Measurements from ENCODE around the gene NPC1.

The NPC1 gene

GRCh38 chr18:23631312-23631711, 45.0 kb upstream of the NPC1 start:
- H2AFZ ChIP-seq (ENCODE audit: low read length): no peak overlapping the region
- TF ChIP-seq CTCF (IDR thresholded peaks at IDR 0.05; ENCODE audit: low read length) (no peak), EZH2 (IDR thresholded peaks at IDR 0.05; ENCODE audit: borderline replicate concordance, low read length) (no peak)
- H3K36me3 ChIP-seq (ENCODE audit: insufficient read depth, low read length): no peaks in the 10 kb centered on the region
- no peaks in the 10 kb centered on the region for H3K79me2 ChIP-seq (ENCODE audit: insufficient read depth, low read length)
- no peaks in the 10 kb centered on the region for H3K9me2 ChIP-seq (ENCODE audit: low read depth, low read length)
- H3K4me3 ChIP-seq (ENCODE audit: low read depth, low read length, poor library complexity, severe bottlenecking): no peak overlapping the region
- no peaks in the 10 kb centered on the region for H3K27me3 ChIP-seq (ENCODE audit: insufficient read depth, low read length)
- no peaks in the 10 kb centered on the region for H3K4me1 ChIP-seq (ENCODE audit: insufficient read depth, low read length, severe bottlenecking)
- no peak overlapping the region for H3K9ac ChIP-seq (ENCODE audit: low read length)
- no peaks in the 10 kb centered on the region for H3K9me3 ChIP-seq (ENCODE audit: low read length)
- no peak overlapping the region for H3K27ac ChIP-seq (ENCODE audit: low read depth, low read length, poor library complexity, severe bottlenecking)
- no peaks in the 10 kb centered on the region for H4K20me1 ChIP-seq (ENCODE audit: insufficient read depth, low read length)
- H3K4me2 ChIP-seq (ENCODE audit: low read length): no peak overlapping the region
- H3F3A ChIP-seq (ENCODE audit: insufficient read depth, low read length): no peaks in the 10 kb centered on the region

GRCh38 chr18:23629444-23629946, 43.2 kb upstream of the NPC1 start:
- no peak overlapping the region for H2AFZ ChIP-seq (ENCODE audit: low read length)
- no peaks in the 10 kb centered on the region for H4K20me1 ChIP-seq (ENCODE audit: insufficient read depth, low read length)
- H3K9ac ChIP-seq (ENCODE audit: low read length): no peak overlapping the region
- TF ChIP-seq CTCF (IDR thresholded peaks at IDR 0.05; ENCODE audit: low read length) (no peak), EZH2 (IDR thresholded peaks at IDR 0.05; ENCODE audit: borderline replicate concordance, low read length) (no peak)
- H3K4me1 ChIP-seq (ENCODE audit: insufficient read depth, low read length, severe bottlenecking): no peaks in the 10 kb centered on the region
- H3K27ac ChIP-seq (ENCODE audit: low read depth, low read length, poor library complexity, severe bottlenecking): no peak overlapping the region
- no peaks in the 10 kb centered on the region for H3K27me3 ChIP-seq (ENCODE audit: insufficient read depth, low read length)
- no peaks in the 10 kb centered on the region for H3F3A ChIP-seq (ENCODE audit: insufficient read depth, low read length)
- no peak overlapping the region for H3K4me3 ChIP-seq (ENCODE audit: low read depth, low read length, poor library complexity, severe bottlenecking)
- no peaks in the 10 kb centered on the region for H3K9me2 ChIP-seq (ENCODE audit: low read depth, low read length)
- H3K36me3 ChIP-seq (ENCODE audit: insufficient read depth, low read length): no peaks in the 10 kb centered on the region
- no peaks in the 10 kb centered on the region for H3K9me3 ChIP-seq (ENCODE audit: low read length)
- no peaks in the 10 kb centered on the region for H3K79me2 ChIP-seq (ENCODE audit: insufficient read depth, low read length)
- no peak overlapping the region for H3K4me2 ChIP-seq (ENCODE audit: low read length)

- Histone ChIP-seq H3F3A (ENCODE audit: insufficient read depth, low read length) (no peaks in the 10 kb centered on the region), H3K27me3 (ENCODE audit: insufficient read depth, low read length) (no peaks in the 10 kb centered on the region), H3K4me1 (ENCODE audit: insufficient read depth, low read length, severe bottlenecking) (no peaks in the 10 kb centered on the region), H3K9me2 (ENCODE audit: low read depth, low read length) (no peaks in the 10 kb centered on the region), H3K27ac (ENCODE audit: low read depth, low read length, poor library complexity, severe bottlenecking) (no peak overlapping the region), H2AFZ (ENCODE audit: low read length) (no peak overlapping the region), H3K9me3 (ENCODE audit: low read length) (no peaks in the 10 kb centered on the region), H3K4me2 (ENCODE audit: low read length) (no peak overlapping the region), H4K20me1 (ENCODE audit: insufficient read depth, low read length) (no peaks in the 10 kb centered on the region), H3K9ac (ENCODE audit: low read length) (no peak overlapping the region), H3K4me3 (ENCODE audit: low read depth, low read length, poor library complexity, severe bottlenecking) (no peak overlapping the region), H3K79me2 (ENCODE audit: insufficient read depth, low read length) (no peaks in the 10 kb centered on the region), H3K36me3 (ENCODE audit: insufficient read depth, low read length) (no peaks in the 10 kb centered on the region)
- TF ChIP-seq EZH2 (IDR thresholded peaks at IDR 0.05; ENCODE audit: borderline replicate concordance, low read length) (no peak), CTCF (IDR thresholded peaks at IDR 0.05; ENCODE audit: low read length) (no peak)
Observed at GRCh38 chr18:23627970-23628369, 41.7 kb upstream of the NPC1 start.
